NCI-H526 (cell line): ENCODE data around the gene P2RY12.

Experiments used
- DNase-seq, 2 experiments: peaks; one replicate each; lab custom pipeline; 2025; lab: John Stamatoyannopoulos, UW

Gene P2RY12

GRCh38 chr3:151346292-151346691 lies 38.3 kb downstream of the P2RY12 start:
- no peak for DNase-seq

- no peak for DNase-seq
Measured at GRCh38 chr3:151345859-151346258, 38.7 kb downstream of the P2RY12 start.

DNA sequence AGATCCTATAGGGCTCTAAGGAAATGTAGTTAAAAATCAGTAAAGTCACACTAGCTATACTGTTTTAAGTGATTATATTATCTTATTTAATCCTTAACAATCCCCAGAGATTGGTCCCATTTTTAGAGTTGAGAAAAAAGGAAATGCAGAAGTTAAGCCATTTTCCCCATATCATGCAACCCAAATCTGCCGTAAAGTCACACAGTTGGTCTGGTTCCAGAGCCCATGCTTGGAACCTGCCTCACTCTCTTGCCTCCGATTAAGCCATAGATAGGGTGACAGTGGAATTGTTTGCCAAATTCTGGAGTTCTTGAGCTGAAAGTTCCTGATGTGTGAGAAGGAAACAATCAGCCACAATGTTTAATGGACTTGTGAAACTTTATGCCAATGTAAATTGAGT lies 52.9 kb downstream of the P2RY12 start:
- no peak for DNase-seq

DNA sequence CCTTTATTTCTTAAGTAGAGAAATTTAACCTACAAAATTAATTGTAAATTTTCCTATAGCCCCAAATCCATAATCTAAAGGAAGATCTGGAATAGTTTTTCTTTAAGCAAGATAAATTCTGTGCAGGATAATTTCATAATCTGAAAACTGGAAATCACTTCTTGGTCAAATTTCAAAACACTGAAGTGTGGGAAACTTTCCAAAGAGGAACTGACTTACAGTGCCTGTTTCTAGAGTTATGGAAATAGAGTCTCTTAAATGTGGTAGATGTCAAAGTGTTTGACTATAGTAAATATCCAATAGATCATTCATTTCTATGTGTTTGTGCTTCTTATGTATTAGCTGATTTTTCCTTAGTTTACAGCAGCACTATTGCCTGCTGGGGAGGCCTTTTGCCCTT lies 53.7 kb downstream of the P2RY12 start:
- DNase-seq: no peak

- DNase-seq: no peak
Measured at GRCh38 chr3:151330379-151330778, 54.2 kb downstream of the P2RY12 start.

DNA sequence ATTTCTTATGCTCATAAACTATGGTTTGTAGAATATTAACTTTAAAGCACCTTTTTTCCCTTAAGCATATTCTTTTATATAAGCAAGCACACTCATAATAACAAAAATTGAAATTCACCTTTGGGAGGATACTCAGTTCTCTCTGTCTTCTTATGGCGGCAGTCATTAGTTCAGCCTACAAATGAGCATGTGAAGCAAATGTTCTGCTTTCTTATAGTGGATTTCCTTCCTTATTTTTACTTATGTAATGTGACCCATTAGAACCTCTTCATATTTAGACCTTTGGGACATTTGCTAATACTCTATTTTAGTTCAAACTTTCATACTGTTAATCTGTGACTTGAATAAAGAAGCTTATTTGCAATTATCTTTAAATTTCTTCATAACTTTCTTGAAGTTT lies 55.2 kb downstream of the P2RY12 start, which contains the start of gene P2RY13:
P2RY13 (minus strand) TSS at position 187 of the 400 bp plus-strand sequence; CDS start at position 166, 21 bp downstream.
- DNase-seq: no peak

GRCh38 chr3:151328298-151328995 lies 56.1 kb downstream of the P2RY12 start:
- no peak for DNase-seq

- peak in 1 of 2 experiments; percentile 36 for DNase-seq
Measured at GRCh38 chr3:151327571-151328198, 56.9 kb downstream of the P2RY12 start.

DNA sequence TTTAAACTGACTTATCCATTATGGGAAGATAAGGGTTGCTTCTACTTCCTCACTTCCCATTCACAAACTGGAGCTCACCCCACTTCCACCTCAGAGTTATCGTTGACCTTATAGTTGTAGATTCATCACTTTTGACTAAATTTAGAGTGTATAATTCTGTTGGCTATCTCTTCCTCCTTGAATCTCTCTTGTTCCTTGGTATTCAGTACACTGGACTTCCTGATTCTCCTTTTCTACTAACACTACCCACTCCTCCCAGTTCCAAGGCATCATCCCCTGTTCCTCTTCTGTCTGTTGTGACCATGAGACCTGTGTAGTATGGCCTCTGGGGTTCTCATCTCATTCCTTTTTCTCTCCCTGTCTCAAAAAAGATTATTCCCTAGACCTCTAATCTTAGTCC lies 62.0 kb downstream of the P2RY12 start:
- no peak for DNase-seq

DNA sequence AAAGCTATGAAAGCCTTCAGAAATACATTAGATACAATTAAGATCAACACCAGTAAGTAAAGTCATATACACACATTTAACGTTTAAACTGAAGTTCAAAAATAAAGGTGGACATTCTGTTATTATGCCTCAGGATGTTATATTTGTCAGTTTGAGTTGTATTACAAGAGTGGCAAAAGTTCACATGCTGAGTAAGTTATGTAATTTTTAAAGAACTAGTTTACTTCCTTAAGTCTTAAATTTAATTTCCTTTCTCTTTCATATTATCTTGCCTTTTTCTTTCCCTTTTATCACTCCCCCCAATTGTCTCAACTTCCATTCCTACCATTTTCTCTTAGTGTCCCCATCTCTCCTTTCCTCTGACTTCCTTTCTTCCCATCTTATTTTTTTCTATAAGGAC lies 63.0 kb downstream of the P2RY12 start:
- no peak for DNase-seq

GRCh38 chr3:151320131-151320530 lies 64.4 kb downstream of the P2RY12 start:
- no peak for DNase-seq

DNA sequence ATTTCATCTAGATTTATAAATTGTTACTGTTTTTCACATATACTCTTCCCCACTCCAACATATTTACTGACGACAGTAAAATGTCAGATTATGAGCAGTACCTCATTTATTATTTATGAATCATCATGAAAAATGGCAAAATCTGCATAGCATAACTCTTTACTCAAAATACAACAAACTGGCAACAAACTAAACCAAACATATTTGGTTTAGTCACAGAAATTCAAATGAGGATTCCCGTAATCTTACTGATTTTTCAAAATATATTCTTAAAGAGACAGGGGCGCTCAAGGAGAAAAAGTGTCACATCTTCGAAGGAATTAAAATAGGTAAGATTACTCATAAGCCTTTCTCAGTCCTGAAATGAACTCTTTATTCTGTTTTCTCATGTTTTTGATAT lies 64.9 kb downstream of the P2RY12 start:
- DNase-seq: no peak

GRCh38 chr3:151318991-151319390 lies 65.6 kb downstream of the P2RY12 start:
- DNase-seq: no peak

GRCh38 chr3:151318313-151318712 lies 66.2 kb downstream of the P2RY12 start:
- no peak for DNase-seq

DNA sequence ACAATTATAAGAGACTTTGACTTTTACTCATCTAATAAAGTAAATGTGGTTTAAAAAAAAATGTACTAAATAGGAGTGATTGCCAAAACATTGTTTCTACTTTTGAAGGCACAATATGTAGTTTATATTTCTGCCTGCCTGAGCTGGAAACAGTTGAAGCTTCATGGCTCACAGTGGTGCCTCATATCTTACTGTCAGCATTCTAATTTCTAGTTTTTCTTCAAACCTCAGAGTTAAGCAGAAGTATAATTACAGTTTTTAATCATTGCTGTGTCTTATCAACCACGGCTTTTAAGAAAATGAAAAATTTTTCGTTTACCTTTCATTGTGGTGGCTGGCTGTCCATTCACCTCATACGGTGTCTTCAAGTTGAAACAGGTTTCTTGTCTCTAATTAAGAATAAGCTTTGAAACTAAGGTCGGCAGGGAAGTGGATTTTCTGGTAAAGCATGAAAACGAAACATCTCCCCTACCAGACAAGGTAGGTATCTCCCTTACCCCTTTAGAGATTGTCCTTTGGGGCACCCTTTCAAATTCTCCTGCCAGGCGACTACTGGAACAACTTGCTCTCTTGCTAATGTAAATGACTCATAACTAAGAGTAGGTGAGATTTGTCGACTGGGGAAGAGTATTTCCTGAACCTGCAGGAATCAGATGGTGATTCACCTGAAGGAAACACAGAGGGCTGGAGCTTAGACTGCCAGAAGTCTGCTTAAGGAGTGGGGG lies 68.1 kb downstream of the P2RY12 start, which contains the start of gene GPR87:
GPR87 (minus strand) TSS at position 554 of the 725 bp plus-strand sequence. CDS start 16,720 bp downstream, outside the sequence.
- DNase-seq: no peak

GRCh38 chr3:151315846-151316245 lies 68.7 kb downstream of the P2RY12 start:
- no peak for DNase-seq

- no peak for DNase-seq
Measured at GRCh38 chr3:151315136-151315535, 69.4 kb downstream of the P2RY12 start.

- no peak for DNase-seq
Measured at GRCh38 chr3:151314593-151314992, 70.0 kb downstream of the P2RY12 start.

GRCh38 chr3:151314137-151314536 lies 70.4 kb downstream of the P2RY12 start:
- no peak for DNase-seq

GRCh38 chr3:151312972-151313371 lies 71.6 kb downstream of the P2RY12 start:
- DNase-seq: no peak

- DNase-seq: no peak
Measured at GRCh38 chr3:151309566-151309965, 75.0 kb downstream of the P2RY12 start.

DNA sequence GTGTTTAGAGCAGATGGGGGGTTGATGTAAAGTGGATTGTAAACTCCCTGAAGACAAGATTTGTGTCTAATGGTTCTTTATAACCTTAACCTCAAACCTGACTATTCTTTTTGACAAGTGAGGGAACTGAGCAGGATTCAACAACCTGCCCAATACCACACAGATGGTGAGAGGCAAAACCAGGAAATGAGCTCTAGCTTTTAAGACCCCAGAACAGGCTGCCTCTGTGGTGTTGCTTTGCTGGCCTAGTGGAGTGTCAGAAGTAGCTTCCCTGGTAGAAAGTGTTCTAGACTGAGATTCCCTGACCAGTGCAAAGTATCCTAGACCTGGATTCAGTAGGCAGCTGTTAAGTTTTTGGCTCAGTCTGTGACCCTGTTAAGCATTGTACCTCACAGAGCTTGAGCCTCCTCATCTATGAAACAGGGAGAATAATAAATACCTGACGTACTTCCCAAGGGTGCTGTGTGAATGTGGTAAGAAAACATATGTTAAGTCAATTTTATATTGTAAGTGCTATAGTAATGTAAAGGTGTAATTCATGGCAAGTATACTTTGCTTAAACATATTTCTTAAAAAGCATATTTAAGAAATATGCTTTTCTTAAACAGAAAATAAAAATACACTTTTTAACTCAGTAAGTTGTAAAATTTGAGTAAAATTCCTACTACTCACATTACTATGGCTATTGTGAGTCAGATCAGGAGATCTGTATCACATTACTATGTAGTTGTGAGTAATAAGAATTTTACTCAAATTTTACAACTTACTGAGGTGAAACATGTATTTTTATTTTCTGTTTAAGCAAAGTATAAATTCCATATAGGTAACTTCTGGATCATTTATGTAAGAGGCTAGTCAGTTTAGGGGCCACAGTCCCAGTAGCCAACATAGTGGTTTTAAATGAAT lies 76.7 kb downstream of the P2RY12 start:
- no peak for DNase-seq
